A549 (cell line): ENCODE measurements around the gene MICOS13. TPM values are rescaled to one million over a fixed set of nuclear protein-coding genes. Genes with fewer than 3 reads are reported as not detected.

Experiments
- ATAC-seq, 2 experiments: fragments of 200-7000 bp in 1 of 2; fragments of >200 bp in 1 of 2; cut with Nextera tagmentation in 1 of 2; cut with Tn5 transposase in 1 of 2; 3 replicates each; pipeline versions ENCODE4 v1.8.0 to v1.9.1; 2018 to 2020; ENCODE audit warnings: mild to moderate bottlenecking in 1 of 2, moderate library complexity in 1 of 2
- CTCF ChIA-PET: fragments of 300-600 bp; sonication (Branson Sonifier 250); formaldehyde crosslinking; extraction: SDS; loops from one replicate; lab custom pipeline; 2021; ENCODE audit warnings: antibody characterized with exemption, inconsistent platforms; lab: Yijun Ruan, JAX
- POLR2A ChIA-PET: fragments of 350-600 bp; formaldehyde crosslinking; extraction: SDS; loops from one replicate; lab custom pipeline; 2021; ENCODE audit warnings: antibody characterized with exemption, inconsistent platforms; lab: Yijun Ruan, JAX
- DNase-seq, 2 experiments: peaks; one replicate each; pipeline versions ENCODE4 v3.0.0 to v3.0.0-alpha.2; 2011 to 2016; ENCODE audit warnings: low read depth in 1 of 2, low spot score in 1 of 2
- FAIRE-seq: peaks from 2 replicates; lab custom pipeline; 2011; peaks lifted over from hg19 to GRCh38; lab: Jason Lieb, UNC
- H3K27ac ChIP-seq, 2 experiments: fragments of >200 bp; sonication (Bioruptor Twin); formaldehyde crosslinking; 3 replicates each; pipeline ENCODE4 v1.5.1; 2016 to 2017
- H3K4me1 ChIP-seq: fragments of >200 bp; sonication (Bioruptor Twin); formaldehyde crosslinking; 3 replicates; pipeline ENCODE4 v1.6.1; 2016
- H3K4me2 ChIP-seq: fragments of >200 bp; sonication (Bioruptor Twin); formaldehyde crosslinking; 3 replicates; pipeline ENCODE4 v1.6.1; 2016
- H3K4me3 ChIP-seq: fragments of >200 bp; sonication (Bioruptor Twin); formaldehyde crosslinking; 3 replicates; pipeline ENCODE4 v1.5.1; 2016
- H3K9me3 ChIP-seq: fragments of >200 bp; sonication (Bioruptor Twin); formaldehyde crosslinking; 3 replicates; pipeline ENCODE4 v1.6.1; 2016
- BHLHE40 ChIP-seq: IDR thresholded peaks from 2 replicates; pipeline ENCODE4 v1.6.1; 2012; ENCODE audit warnings: low read depth, low read length, inconsistent platforms
- CBX8 ChIP-seq: fragments of 200-600 bp; sonication (generic); IDR thresholded peaks from 2 replicates; pipeline ENCODE4 v1.6.1; 2016
- CHD2 ChIP-seq: fragments of 150-350 bp; IDR thresholded peaks from 2 replicates; pipeline ENCODE4 v1.6.1; 2014; ENCODE audit warnings: low read length; ENCODE audit not compliant: partially characterized antibody
- CHD4 ChIP-seq: fragments of 200-600 bp; sonication (generic); IDR thresholded peaks from 2 replicates; pipeline ENCODE4 v1.6.1; 2016; ENCODE audit warnings: antibody characterized with exemption, mild to moderate bottlenecking, borderline replicate concordance
- EHF ChIP-seq: fragments of 250-450 bp; sonication (Bioruptor Pico); IDR thresholded peaks from 2 replicates; pipeline ENCODE4 v1.5.0; 2020; ENCODE audit warnings: mild to moderate bottlenecking
- EHMT2 ChIP-seq: fragments of 200-600 bp; sonication (generic); IDR thresholded peaks from 2 replicates; pipeline ENCODE4 v1.6.1; 2016; ENCODE audit warnings: antibody characterized with exemption, low read depth, mild to moderate bottlenecking, moderate library complexity
- EP300 ChIP-seq, 2 experiments: fragments of >200 bp; sonication (Bioruptor Twin); formaldehyde crosslinking; IDR thresholded peaks; 2 replicates in 1 of 2; 3 replicates in 1 of 2; pipeline ENCODE4 v1.6.1; 2016 to 2017
- ESRRA ChIP-seq: fragments of 150-350 bp; IDR thresholded peaks from 2 replicates; pipeline ENCODE4 v1.6.1; 2014; ENCODE audit warnings: mild to moderate bottlenecking, low read length, borderline replicate concordance
- HDAC2 ChIP-seq: fragments of 200-600 bp; sonication (generic); IDR thresholded peaks from 2 replicates; pipeline ENCODE4 v1.6.1; 2016
- HEYL ChIP-seq: fragments of 250-450 bp; sonication (Bioruptor Pico); IDR thresholded peaks from 2 replicates; pipeline ENCODE4 v1.8.0; 2021; ENCODE audit warnings: mild to moderate bottlenecking, moderate library complexity
- JUN ChIP-seq, 2 experiments: fragments of >200 bp; sonication (Bioruptor Twin); formaldehyde crosslinking; IDR thresholded peaks; 2 replicates in 1 of 2; 3 replicates in 1 of 2; pipeline ENCODE4 v1.6.1; 2016 to 2017
- JUNB ChIP-seq: fragments of >200 bp; sonication (Bioruptor Twin); formaldehyde crosslinking; IDR thresholded peaks from 2 replicates; pipeline ENCODE4 v1.6.1; 2016
- MAZ ChIP-seq: fragments of 150-350 bp; IDR thresholded peaks from 2 replicates; pipeline ENCODE4 v1.6.1; 2014; ENCODE audit warnings: antibody characterized with exemption, low read depth, low read length, borderline replicate concordance
- NPAS2 ChIP-seq: fragments of 250-450 bp; sonication (Bioruptor Pico); IDR thresholded peaks from 2 replicates; pipeline ENCODE4 v1.8.0; 2022; ENCODE audit warnings: mild to moderate bottlenecking, moderate library complexity, borderline replicate concordance
- NR3C1 ChIP-seq: fragments of >200 bp; sonication (Bioruptor Twin); formaldehyde crosslinking; IDR thresholded peaks from 3 replicates; pipeline ENCODE4 v1.6.1; 2017
- PHF8 ChIP-seq: fragments of 200-600 bp; sonication (generic); IDR thresholded peaks from 2 replicates; pipeline ENCODE4 v1.6.1; 2016; ENCODE audit warnings: low read depth, mild to moderate bottlenecking, antibody characterized with exemption, moderate library complexity, borderline replicate concordance
- POLR2A ChIP-seq: IDR thresholded peaks from 2 replicates; pipeline ENCODE4 v1.6.1; 2012; ENCODE audit warnings: mild to moderate bottlenecking, low read length
- RAD21 ChIP-seq, 2 experiments: fragments of >200 bp in 1 of 2; sonication (Bioruptor Twin) in 1 of 2; formaldehyde crosslinking in 1 of 2; IDR thresholded peaks in 1 of 2; conservative IDR thresholded peaks in 1 of 2; 2 replicates in 1 of 2; 3 replicates in 1 of 2; pipeline ENCODE4 v1.6.1; 2012 to 2018; ENCODE audit warnings: inconsistent platforms in 1 of 2
- RARB ChIP-seq: fragments of 250-450 bp; sonication (Bioruptor Pico); IDR thresholded peaks from 2 replicates; pipeline ENCODE4 v1.8.0; 2021; ENCODE audit warnings: mild to moderate bottlenecking, moderate library complexity
- RCOR1 ChIP-seq: fragments of 150-350 bp; IDR thresholded peaks from 2 replicates; pipeline ENCODE4 v1.6.1; 2014; ENCODE audit warnings: antibody characterized with exemption, low read length, low read depth
- RFX5 ChIP-seq: fragments of 450-650 bp; IDR thresholded peaks from 2 replicates; pipeline ENCODE4 v1.7.1; 2014; ENCODE audit warnings: antibody characterized with exemption, mild to moderate bottlenecking, moderate library complexity
- RNF2 ChIP-seq: fragments of 200-600 bp; sonication (generic); IDR thresholded peaks from 2 replicates; pipeline ENCODE4 v1.6.1; 2016; ENCODE audit warnings: low read depth, mild to moderate bottlenecking, antibody characterized with exemption, moderate library complexity, borderline replicate concordance
- SMC3 ChIP-seq: fragments of >200 bp; sonication (Bioruptor Twin); formaldehyde crosslinking; IDR thresholded peaks from 3 replicates; pipeline ENCODE4 v1.6.1; 2018; ENCODE audit warnings: inconsistent platforms
- TP53 ChIP-seq: fragments of 250-450 bp; sonication (Bioruptor Pico); IDR thresholded peaks from 2 replicates; pipeline ENCODE4 v1.5.0; 2021; ENCODE audit warnings: mild to moderate bottlenecking, moderate library complexity
- ZNF302 ChIP-seq: fragments of 250-450 bp; sonication (Bioruptor Pico); IDR thresholded peaks from 2 replicates; pipeline ENCODE4 v1.9.0; 2021; ENCODE audit warnings: inconsistent platforms, mild to moderate bottlenecking, moderate library complexity
- ZSCAN20 ChIP-seq: fragments of 250-450 bp; sonication (Bioruptor Pico); IDR thresholded peaks from 2 replicates; pipeline ENCODE4 v1.8.0; 2022; ENCODE audit warnings: mild to moderate bottlenecking, moderate library complexity
- WGBS: methylation state at CpG from one replicate; pipeline ENCODE4 v1.1.6; 2017; ENCODE audit errors: missing lambda C conversion rate; 5-methylcytosine and 5-hydroxymethylcytosine counted together
- polyA minus RNA-seq: library from RNA; depleted of rRNA, polyadenylated mRNA; stranded (reverse); fragments of >200 nt; gene quantifications from 2 replicates; pipeline ENCODE4 v1.2.3, GENCODE V29; 2011; rRNA and poly(A)+ RNA removed
- polyA plus RNA-seq, 4 experiments: library from polyadenylated mRNA; depleted of rRNA in 3 of 4; stranded (reverse); fragments of >200 nt; fragmentation: RNase III in 1 of 4; extraction: RNeasy Plus Mini Kit Qiagen cat#74134 plus additional on column Dnase treatment in 1 of 4; gene quantifications; 2 replicates in 3 of 4; 3 replicates in 1 of 4; pipeline ENCODE4 v1.2.3, GENCODE V29; 2011 to 2017
- TF ChIP-seq, protein P1 (sequence below): fragments of >200 bp; sonication (Bioruptor Twin); formaldehyde crosslinking; IDR thresholded peaks from 3 replicates; pipeline ENCODE4 v1.5.1; 2016
- TF ChIP-seq, protein P2 (sequence below): fragments of >200 bp; sonication (Bioruptor Twin); formaldehyde crosslinking; IDR thresholded peaks from 3 replicates; pipeline ENCODE4 v1.6.1; 2016
- TF ChIP-seq, protein P3 (sequence below): fragments of 150-350 bp; IDR thresholded peaks from 2 replicates; pipeline ENCODE4 v1.6.1; 2014; ENCODE audit warnings: low read depth, mild to moderate bottlenecking, low read length
- TF ChIP-seq, protein P4 (sequence below): IDR thresholded peaks from 2 replicates; pipeline ENCODE4 v1.6.1; 2012
- TF ChIP-seq, protein P5 (sequence below): fragments of 450-650 bp; IDR thresholded peaks from 2 replicates; pipeline ENCODE4 v1.6.1; 2014; ENCODE audit warnings: antibody characterized with exemption
- TF ChIP-seq, protein P6 (sequence below): IDR thresholded peaks from 2 replicates; pipeline ENCODE4 v1.6.1; 2012; ENCODE audit warnings: low read depth, borderline replicate concordance

The MICOS13 gene, protein sequence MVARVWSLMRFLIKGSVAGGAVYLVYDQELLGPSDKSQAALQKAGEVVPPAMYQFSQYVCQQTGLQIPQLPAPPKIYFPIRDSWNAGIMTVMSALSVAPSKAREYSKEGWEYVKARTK
- polyA plus RNA-seq (2011; rRNA removed) (19.1 and 20.5 TPM in 2 replicates), polyA plus RNA-seq (2017; fragmentation: RNase III; extraction: RNeasy Plus Mini Kit Qiagen cat#74134 plus additional on column Dnase treatment) (43.1 to 48.8 TPM (median 48.6 TPM) in 3 replicates), polyA minus RNA-seq (9.2 and 11.4 TPM in 2 replicates)
- 60.3 and 75.4 TPM in 2 replicates for polyA plus RNA-seq (2012; cell fraction: cytosol; rRNA removed)
- 50.4 and 61.7 TPM in 2 replicates for polyA plus RNA-seq (2012; cell fraction: nucleus; rRNA removed)

DNA sequence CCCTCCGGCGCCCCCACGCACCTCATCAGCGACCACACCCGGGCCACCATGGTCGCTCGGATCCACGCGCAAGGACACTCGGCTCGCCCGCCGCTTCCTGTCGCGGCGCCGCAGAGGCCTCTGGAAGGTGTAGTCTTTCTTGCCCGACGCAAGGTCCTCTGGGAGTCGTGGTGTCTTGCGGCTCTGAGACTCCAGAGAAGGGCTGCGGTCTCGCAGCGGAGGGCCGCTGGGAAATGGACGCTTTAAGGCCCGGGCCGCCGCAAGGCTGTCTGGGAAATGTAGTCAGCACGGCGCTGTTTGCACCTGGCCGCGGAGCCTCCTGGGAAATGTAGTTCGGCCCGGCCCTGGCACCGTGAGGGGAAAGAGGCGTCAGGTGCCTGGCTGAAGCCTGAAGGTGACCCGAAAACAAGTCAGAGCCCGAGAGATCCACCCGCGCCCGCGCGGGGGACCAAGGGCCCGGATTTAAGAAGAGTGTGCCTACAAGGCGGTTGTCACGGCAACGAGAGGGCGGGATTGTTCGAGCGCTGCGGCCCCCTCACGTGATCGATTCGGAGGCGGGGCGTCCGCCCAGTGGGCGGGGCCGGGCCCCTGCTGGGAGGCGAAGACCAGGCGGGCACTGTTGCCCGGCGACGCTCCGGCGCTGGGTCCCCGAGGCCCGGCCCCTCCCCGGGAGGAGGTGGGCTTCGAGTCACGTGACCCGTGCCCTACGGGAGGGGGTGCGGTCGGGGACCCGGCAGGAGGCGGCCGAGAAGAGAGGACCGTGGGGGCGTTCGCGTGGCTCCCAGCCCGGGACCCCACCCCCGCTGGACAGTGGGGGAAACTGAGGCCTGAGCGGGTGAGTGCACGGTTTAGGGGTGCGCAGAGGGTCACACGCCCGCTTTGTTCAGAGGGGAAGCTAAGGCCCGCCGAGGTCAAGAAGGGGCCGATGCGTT lies at the start of gene MICOS13, which contains the start of gene HSD11B1L:
Gene MICOS13 (minus strand): TSS at position 80 of the 932 bp plus-strand sequence. CDS start 30 bp downstream, at position 50.
Gene HSD11B1L (plus strand): TSS at position 591 of the 932 bp plus-strand sequence. CDS start 3,806 bp downstream, outside the sequence.
- Histone ChIP-seq H3K4me1 (peaks cover 9% of the 10 kb centered on the region; the same call in 1 of the 3 replicates), H3K4me3 (peak within 1 kb of the TSS; percentile 76), H3K4me2 (peak within 1 kb of the TSS; percentile 91), H3K27ac (peak within 1 kb of the TSS; percentile 88 to 95), H3K9me3 (no peaks in the 10 kb centered on the region)
- ChIA-PET CTCF (interaction anchor here (0.8 kb wide), 1 partner anchor 9 kb away, joined by 4 read pairs; the partner anchor contains the start of gene RPL36), POLR2A (no interaction called here)
- TF ChIP-seq RAD21 (conservative IDR thresholded peaks at IDR 0.05 in 1 of 2, IDR thresholded peaks at IDR 0.05 in 1 of 2) (no peak), ZNF302 (CRISPR knock-in tag) (no peak), RFX5 (no peak), BHLHE40 (peak; percentile 57; the same call in 1 of the 2 replicates), SMC3 (no peak), PHF8 (peak; percentile 18; the same call in 1 of the 2 replicates), TP53 (CRISPR knock-in tag) (no peak), CHD2 (no peak), CBX8 (no peak), NPAS2 (CRISPR knock-in tag) (no peak), EHF (CRISPR knock-in tag) (no peak), MAZ (no peak), JUN (IDR thresholded peaks at IDR 0.05) (peak in 1 of 2 experiments; percentile 71; a peak in 1 of 5 replicates), EHMT2 (no peak), CHD4 (no peak), ZSCAN20 (no peak), HDAC2 (no peak), POLR2A (peak; percentile 55), ESRRA (no peak), JUNB (no peak), RARB (no peak), NR3C1 (no peak), RNF2 (no peak), HEYL (CRISPR knock-in tag) (no peak), RCOR1 (no peak), EP300 (IDR thresholded peaks at IDR 0.05) (no peak)
- TF ChIP-seq, protein P1, sequence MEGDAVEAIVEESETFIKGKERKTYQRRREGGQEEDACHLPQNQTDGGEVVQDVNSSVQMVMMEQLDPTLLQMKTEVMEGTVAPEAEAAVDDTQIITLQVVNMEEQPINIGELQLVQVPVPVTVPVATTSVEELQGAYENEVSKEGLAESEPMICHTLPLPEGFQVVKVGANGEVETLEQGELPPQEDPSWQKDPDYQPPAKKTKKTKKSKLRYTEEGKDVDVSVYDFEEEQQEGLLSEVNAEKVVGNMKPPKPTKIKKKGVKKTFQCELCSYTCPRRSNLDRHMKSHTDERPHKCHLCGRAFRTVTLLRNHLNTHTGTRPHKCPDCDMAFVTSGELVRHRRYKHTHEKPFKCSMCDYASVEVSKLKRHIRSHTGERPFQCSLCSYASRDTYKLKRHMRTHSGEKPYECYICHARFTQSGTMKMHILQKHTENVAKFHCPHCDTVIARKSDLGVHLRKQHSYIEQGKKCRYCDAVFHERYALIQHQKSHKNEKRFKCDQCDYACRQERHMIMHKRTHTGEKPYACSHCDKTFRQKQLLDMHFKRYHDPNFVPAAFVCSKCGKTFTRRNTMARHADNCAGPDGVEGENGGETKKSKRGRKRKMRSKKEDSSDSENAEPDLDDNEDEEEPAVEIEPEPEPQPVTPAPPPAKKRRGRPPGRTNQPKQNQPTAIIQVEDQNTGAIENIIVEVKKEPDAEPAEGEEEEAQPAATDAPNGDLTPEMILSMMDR = no peak
- TF ChIP-seq, protein P2, sequence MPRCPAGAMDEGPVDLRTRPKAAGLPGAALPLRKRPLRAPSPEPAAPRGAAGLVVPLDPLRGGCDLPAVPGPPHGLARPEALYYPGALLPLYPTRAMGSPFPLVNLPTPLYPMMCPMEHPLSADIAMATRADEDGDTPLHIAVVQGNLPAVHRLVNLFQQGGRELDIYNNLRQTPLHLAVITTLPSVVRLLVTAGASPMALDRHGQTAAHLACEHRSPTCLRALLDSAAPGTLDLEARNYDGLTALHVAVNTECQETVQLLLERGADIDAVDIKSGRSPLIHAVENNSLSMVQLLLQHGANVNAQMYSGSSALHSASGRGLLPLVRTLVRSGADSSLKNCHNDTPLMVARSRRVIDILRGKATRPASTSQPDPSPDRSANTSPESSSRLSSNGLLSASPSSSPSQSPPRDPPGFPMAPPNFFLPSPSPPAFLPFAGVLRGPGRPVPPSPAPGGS = no peak
- TF ChIP-seq, protein P3, sequence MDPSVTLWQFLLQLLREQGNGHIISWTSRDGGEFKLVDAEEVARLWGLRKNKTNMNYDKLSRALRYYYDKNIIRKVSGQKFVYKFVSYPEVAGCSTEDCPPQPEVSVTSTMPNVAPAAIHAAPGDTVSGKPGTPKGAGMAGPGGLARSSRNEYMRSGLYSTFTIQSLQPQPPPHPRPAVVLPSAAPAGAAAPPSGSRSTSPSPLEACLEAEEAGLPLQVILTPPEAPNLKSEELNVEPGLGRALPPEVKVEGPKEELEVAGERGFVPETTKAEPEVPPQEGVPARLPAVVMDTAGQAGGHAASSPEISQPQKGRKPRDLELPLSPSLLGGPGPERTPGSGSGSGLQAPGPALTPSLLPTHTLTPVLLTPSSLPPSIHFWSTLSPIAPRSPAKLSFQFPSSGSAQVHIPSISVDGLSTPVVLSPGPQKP = no peak
- TF ChIP-seq, protein P4, sequence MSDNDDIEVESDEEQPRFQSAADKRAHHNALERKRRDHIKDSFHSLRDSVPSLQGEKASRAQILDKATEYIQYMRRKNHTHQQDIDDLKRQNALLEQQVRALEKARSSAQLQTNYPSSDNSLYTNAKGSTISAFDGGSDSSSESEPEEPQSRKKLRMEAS = peak; percentile 77
- TF ChIP-seq, protein P5, sequence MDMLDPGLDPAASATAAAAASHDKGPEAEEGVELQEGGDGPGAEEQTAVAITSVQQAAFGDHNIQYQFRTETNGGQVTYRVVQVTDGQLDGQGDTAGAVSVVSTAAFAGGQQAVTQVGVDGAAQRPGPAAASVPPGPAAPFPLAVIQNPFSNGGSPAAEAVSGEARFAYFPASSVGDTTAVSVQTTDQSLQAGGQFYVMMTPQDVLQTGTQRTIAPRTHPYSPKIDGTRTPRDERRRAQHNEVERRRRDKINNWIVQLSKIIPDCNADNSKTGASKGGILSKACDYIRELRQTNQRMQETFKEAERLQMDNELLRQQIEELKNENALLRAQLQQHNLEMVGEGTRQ = peak; percentile 97
- TF ChIP-seq, protein P6, sequence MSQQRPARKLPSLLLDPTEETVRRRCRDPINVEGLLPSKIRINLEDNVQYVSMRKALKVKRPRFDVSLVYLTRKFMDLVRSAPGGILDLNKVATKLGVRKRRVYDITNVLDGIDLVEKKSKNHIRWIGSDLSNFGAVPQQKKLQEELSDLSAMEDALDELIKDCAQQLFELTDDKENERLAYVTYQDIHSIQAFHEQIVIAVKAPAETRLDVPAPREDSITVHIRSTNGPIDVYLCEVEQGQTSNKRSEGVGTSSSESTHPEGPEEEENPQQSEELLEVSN = 0 out of 2 replicates have a peak, but pooled peaks have one; percentile 9
- FAIRE-seq (peak; percentile 32), DNase-seq (peak; percentile 87 to 98), ATAC-seq (peak; percentile 94 to 97)
- 15% methylated on average over 33 of the region's 94 CpGs for WGBS
